ENCODE results near the gene BLTP1.

GRCh38 chr4:122178961-122179360 is 26.8 kb downstream of the BLTP1 start:
- TF ChIP-seq CTCF (IDR thresholded peaks at IDR 0.05; ENCODE audit: low read length) (no peak), EZH2 (IDR thresholded peaks at IDR 0.05; ENCODE audit: borderline replicate concordance, low read length) (no peak)

Measured in OCI-LY1 (cell line).